Ishikawa (cell line): ENCODE results near the gene RMI1.

Experiments
- CEBPB ChIP-seq: IDR thresholded peaks from 2 replicates; pipeline ENCODE4 v1.6.1; 2012
- CREB1 ChIP-seq: IDR thresholded peaks from 2 replicates; pipeline ENCODE4 v1.6.1; 2012; ENCODE audit warnings: low read depth
- EGR1 ChIP-seq: IDR thresholded peaks from 2 replicates; pipeline ENCODE4 v1.6.1; 2012
- EP300 ChIP-seq: IDR thresholded peaks from 2 replicates; pipeline ENCODE4 v1.6.1; 2012; ENCODE audit warnings: borderline replicate concordance
- FOXM1 ChIP-seq: IDR thresholded peaks from 2 replicates; pipeline ENCODE4 v1.6.1; 2012; ENCODE audit warnings: low read depth, borderline replicate concordance
- NFIC ChIP-seq: IDR thresholded peaks from 2 replicates; pipeline ENCODE4 v1.6.1; 2012
- RAD21 ChIP-seq: IDR thresholded peaks from 2 replicates; pipeline ENCODE4 v1.6.1; 2012; ENCODE audit warnings: low read depth
- TAF1 ChIP-seq: IDR thresholded peaks from 2 replicates; pipeline ENCODE4 v1.6.1; 2012; ENCODE audit warnings: low read depth, mild to moderate bottlenecking
- TCF12 ChIP-seq: IDR thresholded peaks from 2 replicates; pipeline ENCODE4 v1.6.1; 2012; ENCODE audit warnings: low read depth
- TEAD4 ChIP-seq: IDR thresholded peaks from 2 replicates; pipeline ENCODE4 v1.6.1; 2012
- YY1 ChIP-seq: IDR thresholded peaks from 2 replicates; pipeline ENCODE4 v1.6.1; 2012; ENCODE audit warnings: low read depth
- ZBTB7A ChIP-seq: IDR thresholded peaks from 2 replicates; pipeline ENCODE4 v1.6.1; 2012; ENCODE audit warnings: low read depth
- TF ChIP-seq, protein P1 (sequence below): IDR thresholded peaks from 2 replicates; pipeline ENCODE4 v1.6.1; 2012
- TF ChIP-seq, protein P2 (sequence below): IDR thresholded peaks from 2 replicates; pipeline ENCODE4 v1.6.1; 2012
- TF ChIP-seq, protein P3 (sequence below): IDR thresholded peaks from 2 replicates; pipeline ENCODE4 v1.6.1; 2012; ENCODE audit warnings: low read depth, mild to moderate bottlenecking

Gene RMI1

DNA sequence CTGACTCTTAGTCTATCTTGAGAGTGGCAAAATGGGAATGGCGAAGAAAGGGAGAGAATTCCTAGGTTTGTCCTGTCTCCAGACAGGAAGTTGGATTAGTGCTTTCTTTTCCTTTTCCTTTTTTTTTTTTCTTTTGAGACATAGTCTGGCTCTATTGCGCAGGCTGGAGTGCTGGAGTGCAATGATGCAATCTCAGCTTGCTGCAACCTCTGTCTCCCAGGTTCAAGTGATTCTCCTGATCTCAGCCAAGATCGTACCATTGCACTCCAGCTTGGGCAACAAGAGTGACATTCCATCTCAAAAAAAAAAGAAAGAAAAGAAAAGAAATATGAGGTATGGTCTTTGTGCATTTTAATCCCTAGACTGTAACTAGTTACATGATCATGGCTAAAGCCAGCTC, 46.8 kb upstream of the RMI1 start:
- TF ChIP-seq RAD21 (no peak), CEBPB (peak; percentile 82)

DNA sequence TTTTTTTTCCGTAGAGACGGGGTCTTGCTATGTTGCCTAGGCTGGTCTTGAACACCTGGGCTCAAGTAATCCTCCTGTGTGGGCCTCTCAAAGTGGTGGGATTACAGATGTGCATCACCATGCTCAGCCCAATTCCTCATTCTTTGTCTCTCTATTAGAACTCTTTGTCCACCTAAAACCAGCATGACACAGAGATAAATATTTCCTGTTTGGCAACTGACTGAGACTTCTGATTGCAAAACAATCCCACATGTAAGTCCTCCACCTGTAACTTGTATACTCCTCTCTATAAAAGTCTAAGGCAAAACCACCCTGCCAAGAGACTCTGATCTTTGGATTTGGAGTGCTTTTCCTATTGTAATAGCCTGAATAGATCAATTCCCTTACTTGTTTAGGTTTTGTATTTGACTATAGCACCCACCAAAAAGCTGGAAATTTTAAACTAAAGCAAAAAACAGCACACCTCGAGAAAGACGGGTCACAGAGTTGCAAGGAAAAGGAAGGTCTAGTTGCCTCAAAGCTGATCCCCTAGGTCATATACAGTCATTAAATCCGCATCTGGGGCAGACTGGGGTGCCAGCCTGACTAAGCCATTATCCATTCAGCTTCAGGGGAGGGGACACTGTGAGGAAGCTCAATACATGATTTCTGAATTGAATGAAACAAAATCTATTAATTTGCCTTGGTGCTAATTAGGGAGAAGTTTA, 45.9 kb upstream of the RMI1 start:
- TF ChIP-seq CEBPB, result peak; percentile 93
- peak; percentile 64 for TF ChIP-seq NFIC
- TF ChIP-seq TCF12, result peak; percentile 51
- no peak for TF ChIP-seq YY1
- TF ChIP-seq, protein P1, sequence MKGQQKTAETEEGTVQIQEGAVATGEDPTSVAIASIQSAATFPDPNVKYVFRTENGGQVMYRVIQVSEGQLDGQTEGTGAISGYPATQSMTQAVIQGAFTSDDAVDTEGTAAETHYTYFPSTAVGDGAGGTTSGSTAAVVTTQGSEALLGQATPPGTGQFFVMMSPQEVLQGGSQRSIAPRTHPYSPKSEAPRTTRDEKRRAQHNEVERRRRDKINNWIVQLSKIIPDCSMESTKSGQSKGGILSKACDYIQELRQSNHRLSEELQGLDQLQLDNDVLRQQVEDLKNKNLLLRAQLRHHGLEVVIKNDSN, result 0 out of 2 replicates have a peak, but pooled peaks have one; percentile 3
- TF ChIP-seq TAF1, result no peak
- TF ChIP-seq, protein P2, sequence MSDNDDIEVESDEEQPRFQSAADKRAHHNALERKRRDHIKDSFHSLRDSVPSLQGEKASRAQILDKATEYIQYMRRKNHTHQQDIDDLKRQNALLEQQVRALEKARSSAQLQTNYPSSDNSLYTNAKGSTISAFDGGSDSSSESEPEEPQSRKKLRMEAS, result peak; percentile 57

DNA sequence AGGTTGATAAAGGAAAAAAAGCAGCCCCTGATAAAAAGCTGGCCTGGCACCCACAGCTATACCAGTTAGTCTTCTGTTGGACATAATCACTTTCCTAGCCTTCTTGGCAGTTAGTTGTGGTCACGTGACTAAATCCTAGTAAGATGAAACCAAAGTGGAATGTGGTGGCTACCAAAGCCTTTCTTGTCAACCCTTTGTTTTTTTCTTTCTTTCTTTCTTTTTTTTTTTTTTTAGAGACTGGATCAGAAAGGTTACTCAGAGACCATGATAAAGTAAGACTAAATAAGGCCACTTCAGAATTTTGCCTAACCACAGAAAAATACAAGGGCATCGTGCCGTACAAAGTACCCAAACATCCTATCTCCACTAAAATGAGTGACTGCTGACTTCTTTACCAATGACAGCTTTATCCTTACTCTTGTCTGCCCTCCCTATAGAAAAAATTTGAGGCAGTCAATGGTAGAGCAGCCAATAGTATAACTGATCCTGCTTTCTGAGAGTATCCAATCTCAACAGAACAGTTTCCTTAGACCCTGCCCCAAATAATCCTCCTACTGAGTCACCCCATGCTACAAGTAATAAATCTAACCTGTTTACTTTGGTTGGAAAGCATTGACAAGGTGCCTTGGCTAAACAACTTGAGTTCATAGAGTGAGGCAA, 45.2 kb upstream of the RMI1 start:
- peak; percentile 72 for TF ChIP-seq TEAD4
- TF ChIP-seq CREB1, result no peak
- TF ChIP-seq ZBTB7A, result no peak
- TF ChIP-seq, protein P1, result peak; percentile 91
- TF ChIP-seq NFIC, result peak; percentile 53; the same call in 1 of the 2 replicates

DNA sequence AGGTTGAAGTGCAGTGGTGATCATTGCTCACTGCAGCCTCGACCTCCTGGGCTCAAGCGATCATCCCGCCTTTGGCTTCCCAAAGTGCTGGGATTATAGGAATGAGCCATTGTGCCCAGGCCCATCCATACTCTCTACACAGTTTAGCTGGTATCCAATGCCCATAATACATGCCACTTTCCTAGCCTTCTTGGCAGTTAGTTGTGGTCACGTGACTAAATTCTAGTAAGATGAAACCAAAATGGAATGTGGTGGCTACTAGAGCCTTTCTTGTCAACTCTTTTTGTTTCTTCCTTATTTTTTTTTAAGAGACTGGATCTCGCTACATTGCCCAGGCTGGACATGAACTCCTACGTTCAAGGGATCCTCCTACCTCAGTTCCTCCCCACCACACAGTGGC, 44.1 kb upstream of the RMI1 start:
- TF ChIP-seq NFIC (no peak; the same call in 1 of the 2 replicates), FOXM1 (no peak), TAF1 (no peak), EGR1 (no peak)
- TF ChIP-seq, protein P1, result peak; percentile 88

DNA sequence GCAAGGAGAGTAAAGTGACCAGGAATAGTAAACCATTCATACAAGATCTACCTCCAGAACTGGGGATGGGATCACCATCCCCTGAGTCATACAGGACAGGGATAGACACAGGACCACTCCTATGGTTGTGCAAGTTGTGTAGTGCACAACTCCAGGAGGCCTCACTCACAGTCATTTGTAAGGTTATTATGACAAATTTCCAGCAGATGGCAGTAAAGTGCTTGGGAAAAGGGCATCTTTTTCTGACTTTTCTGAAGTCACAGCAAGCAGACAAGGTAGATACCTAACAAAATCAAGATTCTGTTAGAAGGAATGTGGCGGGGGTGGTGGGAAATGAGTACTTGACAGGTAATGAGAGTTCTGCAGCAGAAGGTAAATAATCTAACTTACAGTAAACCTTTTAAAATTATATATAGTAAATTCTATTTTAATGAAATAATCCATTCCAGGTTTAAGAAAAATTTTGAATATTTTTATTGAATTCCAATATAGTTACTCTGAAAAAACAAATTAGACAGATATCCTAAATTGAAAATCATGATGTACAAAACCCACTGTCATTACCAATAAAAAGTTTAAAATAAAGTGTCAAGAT, 42.6 kb upstream of the RMI1 start:
- peak; percentile 84 for TF ChIP-seq RAD21
- no peak for TF ChIP-seq EP300
- TF ChIP-seq, protein P2, result no peak
- no peak for TF ChIP-seq NFIC
- TF ChIP-seq ZBTB7A, result no peak
- TF ChIP-seq TCF12, result no peak

DNA sequence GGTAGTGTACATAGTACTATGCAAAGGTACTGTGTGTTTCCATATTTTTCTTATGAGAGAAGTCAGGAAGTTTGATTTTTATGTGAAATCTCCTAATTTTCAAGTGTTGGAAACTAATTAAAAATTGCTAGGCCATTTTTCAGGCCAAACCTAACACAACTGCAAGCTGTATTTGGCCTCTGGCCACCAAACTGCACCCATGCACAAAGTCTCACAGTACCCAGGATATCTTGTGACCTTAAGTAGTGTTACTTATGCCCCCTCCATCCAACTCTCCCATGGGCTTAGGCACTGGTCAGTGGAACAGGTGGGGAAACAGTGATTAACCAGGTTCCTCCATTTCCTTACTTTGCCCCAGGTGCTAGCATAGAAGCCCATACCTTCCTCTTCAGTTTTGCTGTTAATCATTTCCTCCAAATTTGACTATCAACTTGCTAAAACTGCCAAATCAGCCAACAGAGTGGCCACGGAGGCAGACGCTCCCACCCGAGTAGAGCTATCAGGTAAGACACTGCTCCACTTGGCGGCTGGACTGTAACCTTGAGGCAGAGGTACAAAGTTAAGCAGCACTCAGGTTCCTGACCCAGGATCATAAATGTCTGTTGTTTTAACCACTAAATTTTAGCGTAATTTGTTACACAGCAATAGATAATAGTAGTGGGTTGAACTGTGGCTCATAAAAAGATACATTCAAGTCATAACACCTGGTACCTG, 39.9 kb upstream of the RMI1 start:
- no peak for TF ChIP-seq CREB1

DNA sequence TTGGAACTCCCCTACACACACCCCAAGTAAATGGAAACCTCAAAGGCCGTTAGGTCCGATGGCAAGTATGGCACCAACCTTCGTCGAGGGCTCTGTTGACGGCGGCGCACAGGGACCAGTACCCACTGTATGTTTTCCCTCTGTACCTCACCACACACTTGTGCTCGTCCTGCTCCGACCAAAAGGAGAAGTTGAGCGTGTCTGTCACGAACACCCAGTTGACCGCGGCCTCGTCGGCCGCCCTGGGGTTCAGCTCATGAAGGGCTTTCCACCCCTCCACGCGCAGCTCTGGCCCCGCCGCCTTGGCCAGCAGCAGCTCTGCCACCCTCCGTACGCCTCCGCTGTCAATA, 24.5 kb upstream of the RMI1 start:
- TF ChIP-seq TAF1, result no peak
- TF ChIP-seq YY1, result 0 out of 2 replicates have a peak, but pooled peaks have one; percentile 6
- TF ChIP-seq, protein P2, result peak; percentile 32; the same call in 1 of the 2 replicates

DNA sequence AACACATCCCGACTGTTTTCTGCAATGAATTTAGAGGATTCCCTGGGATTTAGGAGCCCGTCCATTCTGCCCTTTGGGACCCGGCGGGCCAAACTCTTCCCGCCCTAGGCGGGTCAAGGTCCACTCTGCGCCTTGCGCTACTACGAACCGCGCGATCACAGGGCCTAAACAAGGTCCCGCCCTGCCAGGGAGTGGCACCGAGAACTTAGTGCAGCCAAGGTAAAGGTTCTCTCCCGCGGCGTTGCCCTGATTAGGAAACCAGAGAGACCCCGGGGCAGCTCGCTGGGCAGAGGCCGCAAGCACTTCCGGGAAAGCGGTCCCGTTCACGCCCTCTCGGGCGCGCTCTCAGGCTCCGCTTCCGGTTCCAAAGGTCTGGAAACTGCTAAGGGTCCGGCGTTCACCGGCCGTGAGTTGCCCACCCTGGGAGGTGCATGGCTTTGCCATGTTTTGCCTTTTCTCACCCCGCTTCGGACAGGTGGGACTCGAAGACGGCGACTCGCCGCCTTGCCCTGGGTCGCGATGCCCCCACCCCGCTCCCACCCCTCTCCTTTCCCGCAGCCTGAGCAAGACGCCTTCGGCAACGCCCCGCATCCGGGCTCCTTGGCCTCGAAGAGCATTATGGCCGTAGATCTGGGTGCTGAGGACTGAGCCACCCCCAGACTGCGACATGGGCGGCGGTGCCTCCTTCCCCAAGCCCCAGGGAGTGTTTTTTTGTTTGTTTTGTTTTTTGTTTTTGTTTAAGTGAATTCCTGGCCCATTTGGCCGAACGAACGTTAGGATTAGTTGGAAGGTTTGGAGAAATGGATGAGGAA, 24.0 kb upstream of the RMI1 start:
- TF ChIP-seq, protein P1, result no peak
- TF ChIP-seq NFIC (no peak), ZBTB7A (peak; percentile 90; the same call in 1 of the 2 replicates), TEAD4 (no peak), EGR1 (no peak), EP300 (no peak), RAD21 (no peak), CEBPB (peak; percentile 6; the same call in 1 of the 2 replicates), YY1 (peak; percentile 78), CREB1 (no peak), FOXM1 (no peak), TAF1 (peak; percentile 88), TCF12 (no peak)
- TF ChIP-seq, protein P2, result peak; percentile 75
- TF ChIP-seq, protein P3, sequence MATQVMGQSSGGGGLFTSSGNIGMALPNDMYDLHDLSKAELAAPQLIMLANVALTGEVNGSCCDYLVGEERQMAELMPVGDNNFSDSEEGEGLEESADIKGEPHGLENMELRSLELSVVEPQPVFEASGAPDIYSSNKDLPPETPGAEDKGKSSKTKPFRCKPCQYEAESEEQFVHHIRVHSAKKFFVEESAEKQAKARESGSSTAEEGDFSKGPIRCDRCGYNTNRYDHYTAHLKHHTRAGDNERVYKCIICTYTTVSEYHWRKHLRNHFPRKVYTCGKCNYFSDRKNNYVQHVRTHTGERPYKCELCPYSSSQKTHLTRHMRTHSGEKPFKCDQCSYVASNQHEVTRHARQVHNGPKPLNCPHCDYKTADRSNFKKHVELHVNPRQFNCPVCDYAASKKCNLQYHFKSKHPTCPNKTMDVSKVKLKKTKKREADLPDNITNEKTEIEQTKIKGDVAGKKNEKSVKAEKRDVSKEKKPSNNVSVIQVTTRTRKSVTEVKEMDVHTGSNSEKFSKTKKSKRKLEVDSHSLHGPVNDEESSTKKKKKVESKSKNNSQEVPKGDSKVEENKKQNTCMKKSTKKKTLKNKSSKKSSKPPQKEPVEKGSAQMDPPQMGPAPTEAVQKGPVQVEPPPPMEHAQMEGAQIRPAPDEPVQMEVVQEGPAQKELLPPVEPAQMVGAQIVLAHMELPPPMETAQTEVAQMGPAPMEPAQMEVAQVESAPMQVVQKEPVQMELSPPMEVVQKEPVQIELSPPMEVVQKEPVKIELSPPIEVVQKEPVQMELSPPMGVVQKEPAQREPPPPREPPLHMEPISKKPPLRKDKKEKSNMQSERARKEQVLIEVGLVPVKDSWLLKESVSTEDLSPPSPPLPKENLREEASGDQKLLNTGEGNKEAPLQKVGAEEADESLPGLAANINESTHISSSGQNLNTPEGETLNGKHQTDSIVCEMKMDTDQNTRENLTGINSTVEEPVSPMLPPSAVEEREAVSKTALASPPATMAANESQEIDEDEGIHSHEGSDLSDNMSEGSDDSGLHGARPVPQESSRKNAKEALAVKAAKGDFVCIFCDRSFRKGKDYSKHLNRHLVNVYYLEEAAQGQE, result no peak
